CD14-positive monocyte (primary cell): ENCODE data around the gene GRK3. TPM values are rescaled to one million over a fixed set of nuclear protein-coding genes. Genes with fewer than 3 reads are reported as not detected.

Source experiments
- DNase-seq, 3 donors: peaks; one replicate each; pipeline ENCODE4 v3.0.0-alpha.2; 2011 to 2022
- H2AFZ ChIP-seq: 2 replicates; pipeline ENCODE4 v1.6.0; 2012; ENCODE audit warnings: mild to moderate bottlenecking, low read depth, low read length, inconsistent platforms; ENCODE audit not compliant: insufficient read depth, poor library complexity, severe bottlenecking
- H3K27ac ChIP-seq, 2 donors: 1 replicate in 1 of 2; 2 replicates in 1 of 2; pipeline ENCODE4 v1.5.1; 2012 to 2013; ENCODE audit warnings: low read length in 2 of 2, control low read depth in 1 of 2, inconsistent platforms in 1 of 2, low read depth in 1 of 2, mild to moderate bottlenecking in 1 of 2
- H3K27me3 ChIP-seq, 2 donors: one replicate each; pipeline versions ENCODE4 v1.6.0 to v1.6.1; 2011 to 2013; ENCODE audit warnings: low read length in 2 of 2; ENCODE audit not compliant: control insufficient read depth in 2 of 2, insufficient read depth in 2 of 2
- H3K36me3 ChIP-seq, 2 donors: replicated peaks in 1 of 2; 1 replicate in 1 of 2; 2 replicates in 1 of 2; pipeline versions ENCODE4 v1.5.1 to v1.6.1; 2012 to 2013; ENCODE audit warnings: low read length in 2 of 2, control low read depth in 1 of 2, inconsistent platforms in 1 of 2, mild to moderate bottlenecking in 1 of 2; ENCODE audit not compliant: insufficient read depth in 2 of 2, control insufficient read depth in 1 of 2
- H3K4me1 ChIP-seq, 2 donors: 1 replicate in 1 of 2; 2 replicates in 1 of 2; pipeline versions ENCODE4 v1.5.1 to v1.6.1; 2012 to 2013; ENCODE audit warnings: low read length in 2 of 2, control low read depth in 1 of 2, inconsistent platforms in 1 of 2, mild to moderate bottlenecking in 1 of 2, moderate library complexity in 1 of 2; ENCODE audit not compliant: insufficient read depth in 2 of 2, control insufficient read depth in 1 of 2
- H3K4me2 ChIP-seq: replicated peaks from 2 replicates; pipeline ENCODE3; 2012; ENCODE audit warnings: low read length, moderate library complexity, mild to moderate bottlenecking; ENCODE audit not compliant: poor library complexity, severe bottlenecking; ENCODE audit errors: extremely low read depth
- H3K4me3 ChIP-seq, 3 experiments: fragments of 200-600 bp in 1 of 3; sonication (generic) in 1 of 3; replicated peaks in 1 of 3; 1 replicate in 2 of 3; 2 replicates in 1 of 3; pipeline ENCODE4 v1.5.1; 2011 to 2013; ENCODE audit warnings: low read length in 3 of 3, mild to moderate bottlenecking in 3 of 3, control low read depth in 2 of 3, low read depth in 2 of 3, inconsistent platforms in 1 of 3, moderate library complexity in 1 of 3
- H3K79me2 ChIP-seq: 2 replicates; pipeline ENCODE4 v1.6.0; 2012; ENCODE audit warnings: mild to moderate bottlenecking, control low read depth, inconsistent platforms, low read length, moderate library complexity; ENCODE audit not compliant: insufficient read depth
- H3K9ac ChIP-seq: 2 replicates; pipeline ENCODE4 v1.6.0; 2017; ENCODE audit warnings: low read length, mild to moderate bottlenecking; ENCODE audit not compliant: insufficient read depth, poor library complexity, severe bottlenecking
- H3K9me3 ChIP-seq, 2 donors: replicated peaks in 1 of 2; 1 replicate in 1 of 2; 2 replicates in 1 of 2; pipeline versions ENCODE4 v1.5.1 to v1.6.1; 2012 to 2013; ENCODE audit warnings: low read length in 2 of 2, control low read depth in 1 of 2; ENCODE audit not compliant: control insufficient read depth in 1 of 2, insufficient read depth in 1 of 2
- H4K20me1 ChIP-seq: 2 replicates; pipeline ENCODE4 v1.6.0; 2012; ENCODE audit warnings: mild to moderate bottlenecking, low read length, control low read depth, moderate library complexity; ENCODE audit not compliant: insufficient read depth
- H3K27ac Mint-ChIP-seq, 7 donors: one replicate each; pipeline ENCODE4 v1.8.0; 2020; ENCODE audit warnings: mild to moderate bottlenecking in 7 of 7, mixed read lengths in 7 of 7, moderate library complexity in 6 of 7, inconsistent platforms in 2 of 7
- H3K27me3 Mint-ChIP-seq, 3 donors: one replicate each; pipeline ENCODE4 v1.8.0; 2021 to 2022; ENCODE audit warnings: low read depth in 3 of 3, mild to moderate bottlenecking in 3 of 3, mixed read lengths in 3 of 3, moderate library complexity in 3 of 3, inconsistent platforms in 1 of 3
- H3K36me3 Mint-ChIP-seq, 2 donors: one replicate each; pipeline ENCODE4 v1.8.0; 2020; ENCODE audit warnings: mixed read lengths in 2 of 2, inconsistent platforms in 1 of 2, mild to moderate bottlenecking in 1 of 2
- H3K4me1 Mint-ChIP-seq: one replicate; pipeline ENCODE4 v1.8.0; 2020; ENCODE audit warnings: mild to moderate bottlenecking, mixed read lengths
- H3K4me3 Mint-ChIP-seq, 2 donors: one replicate each; pipeline ENCODE4 v1.8.0; 2020; ENCODE audit warnings: mild to moderate bottlenecking in 2 of 2, mixed read lengths in 2 of 2, moderate library complexity in 1 of 2
- H3K9me3 Mint-ChIP-seq, 7 donors: one replicate each; pipeline ENCODE4 v1.8.0; 2020 to 2022; ENCODE audit warnings: mixed read lengths in 7 of 7, mild to moderate bottlenecking in 6 of 7, moderate library complexity in 6 of 7, inconsistent platforms in 2 of 7
- CTCF ChIP-seq: fragments of 200-600 bp; IDR thresholded peaks from one replicate; pipeline ENCODE4 v1.8.0; 2022; ENCODE audit warnings: antibody characterized with exemption, mild to moderate bottlenecking
- WGBS: methylation state at CpG from one replicate; pipeline ENCODE4 v1.1.5; 2013; ENCODE audit warnings: missing lambda C conversion rate; ENCODE audit not compliant: insufficient coverage; 5-methylcytosine and 5-hydroxymethylcytosine counted together
- intact Hi-C, 2 donors: fragments of 100-400 bp; cut with micrococcal nuclease; formaldehyde crosslinking; loops; one replicate each; pipeline versions ENCODE4 v1.15.0 to v1.15.1; 2023
- polyA plus RNA-seq, 3 donors: library from polyadenylated mRNA; depleted of rRNA in 1 of 3; unstranded in 2 of 3; stranded (reverse) in 1 of 3; fragments of 300-500 nt in 2 of 3; fragments of >200 nt in 1 of 3; fragmentation: Illumina TruSeq in 2 of 3; gene quantifications; 1 replicate in 2 of 3; 2 replicates in 1 of 3; pipeline ENCODE4 v1.2.3, GENCODE V29; 2012 to 2021

Gene GRK3
- polyA plus RNA-seq, 3 donors: 8.3 to 33.3 (median 9.6) TPM

GRCh38 chr22:25566186-25566897 is 1.9 kb downstream of the GRK3 start:
- peaks cover 48% of the 10 kb centered on the region for H4K20me1 ChIP-seq
- peaks cover 0 to 2% (median 0%) of the 10 kb centered on the region in 3 donors for H3K27me3 Mint-ChIP-seq
- peaks cover 0 to 4% of the 10 kb centered on the region in 2 donors for H3K36me3 ChIP-seq
- peak overlapping the region; percentile 91 to 99 (median 98) for H3K4me3 ChIP-seq
- peak overlapping the region; percentile 87 to 96 for H3K27ac ChIP-seq
- intact Hi-C loops: no loop called here
- H3K9ac ChIP-seq: peak overlapping the region; percentile 98
- DNase-seq: peak in 2 of 3 donors; percentile 63 to 65
- TF ChIP-seq CTCF: no peak
- peaks cover 0 to 3% (median 0%) of the 10 kb centered on the region in 7 donors for H3K9me3 Mint-ChIP-seq
- peak overlapping the region; percentile 95 to 99 for H3K4me3 Mint-ChIP-seq
- H2AFZ ChIP-seq: no peak overlapping the region
- peak overlapping the region; percentile 91 for H3K4me2 ChIP-seq
- H3K9me3 ChIP-seq: no peaks in the 10 kb centered on the region
- H3K36me3 Mint-ChIP-seq: peaks cover 7 to 16% of the 10 kb centered on the region in 2 donors
- no CpG with 5 or more reads among the region's 5 CpGs for WGBS
- H3K4me1 ChIP-seq: peaks cover 66 to 80% of the 10 kb centered on the region in 2 donors
- no peaks in the 10 kb centered on the region for H3K27me3 ChIP-seq
- peaks cover 81% of the 10 kb centered on the region for H3K4me1 Mint-ChIP-seq
- H3K27ac Mint-ChIP-seq: peak overlapping the region; percentile 94 to 98 (median 97)
- H3K79me2 ChIP-seq: peaks cover 59% of the 10 kb centered on the region

GRCh38 chr22:25566898-25567235 is 2.4 kb downstream of the GRK3 start:
- peaks cover 66 to 80% of the 10 kb centered on the region in 2 donors for H3K4me1 ChIP-seq
- H4K20me1 ChIP-seq: peaks cover 54% of the 10 kb centered on the region
- H3K79me2 ChIP-seq: peaks cover 64% of the 10 kb centered on the region
- Mint-ChIP-seq H3K4me3 (peak overlapping the region; percentile 95 to 99), H3K4me1 (peaks cover 78% of the 10 kb centered on the region), H3K27me3 (peaks cover 0 to 2% (median 0%) of the 10 kb centered on the region in 3 donors), H3K27ac (peak overlapping the region; percentile 94 to 98 (median 97)), H3K36me3 (peaks cover 10 to 16% of the 10 kb centered on the region in 2 donors), H3K9me3 (peaks cover 0 to 3% (median 0%) of the 10 kb centered on the region in 7 donors)
- H3K27ac ChIP-seq: peak overlapping the region; percentile 44 to 96
- intact Hi-C loops: no loop called here
- TF ChIP-seq CTCF: no peak
- peak; percentile 74 to 90 (median 89) for DNase-seq
- no peak overlapping the region for H2AFZ ChIP-seq
- H3K9me3 ChIP-seq: no peaks in the 10 kb centered on the region
- H3K27me3 ChIP-seq: no peaks in the 10 kb centered on the region
- H3K4me3 ChIP-seq: peak overlapping the region; percentile 91 to 99 (median 98)
- peak overlapping the region; percentile 91 for H3K4me2 ChIP-seq
- H3K36me3 ChIP-seq: peaks cover 0 to 6% of the 10 kb centered on the region in 2 donors
- no CpG with 5 or more reads among the region's 2 CpGs for WGBS
- H3K9ac ChIP-seq: peak overlapping the region; percentile 98
